Thoracic aorta (tissue), 2 donors: ENCODE results near the gene NBL1. TPM values are rescaled to one million over a fixed set of nuclear protein-coding genes. Genes with fewer than 3 reads are reported as not detected.
"Not testable (repeated sequence)": the region's sequence is repeated elsewhere in the genome, so short reads cannot be mapped to it uniquely, and the experiment has no call there.

Experiments used
- ATAC-seq: fragments of 150-250 bp; one replicate; pipeline ENCODE4 v1.8.0; 2017; ENCODE audit warnings: low read depth; ENCODE audit not compliant: insufficient number of reproducible peaks, low FRiP score
- DNase-seq: peaks from one replicate; pipeline ENCODE4 v3.0.0-alpha.2; 2020; ENCODE audit warnings: low spot score
- H3K27ac ChIP-seq, 2 donors: fragments of 200-600 bp; sonication (generic); 1 replicate in 1 of 2; 2 replicates in 1 of 2; pipeline ENCODE4 v1.5.1; 2016; ENCODE audit warnings: mild to moderate bottlenecking in 2 of 2, moderate library complexity in 2 of 2
- H3K27me3 ChIP-seq: fragments of 200-600 bp; sonication (generic); replicated peaks from 2 replicates; pipeline ENCODE4 v1.6.0; 2016; ENCODE audit warnings: mild to moderate bottlenecking; ENCODE audit not compliant: insufficient read depth
- H3K36me3 ChIP-seq: fragments of 200-600 bp; sonication (generic); one replicate; pipeline ENCODE4 v1.5.1; 2016
- H3K4me1 ChIP-seq, 2 donors: fragments of 200-600 bp; sonication (generic); 1 replicate in 1 of 2; 2 replicates in 1 of 2; pipeline versions ENCODE4 v1.5.1 to v1.6.0; 2016; ENCODE audit warnings: low read depth in 2 of 2, mild to moderate bottlenecking in 1 of 2; ENCODE audit not compliant: control insufficient read depth in 1 of 2
- H3K4me3 ChIP-seq: fragments of 200-600 bp; sonication (generic); 2 replicates; pipeline ENCODE4 v1.5.1; 2016; ENCODE audit warnings: mild to moderate bottlenecking
- H3K9me3 ChIP-seq: fragments of 200-600 bp; sonication (generic); 2 replicates; pipeline ENCODE4 v1.5.1; 2016
- CTCF ChIP-seq: fragments of 200-600 bp; sonication (generic); IDR thresholded peaks from one replicate; pipeline ENCODE4 v1.5.1; 2019; ENCODE audit warnings: antibody characterized with exemption
- total RNA-seq, 2 donors: library from RNA; depleted of rRNA; stranded (reverse); fragments of >200 nt; gene quantifications; one replicate each; pipeline versions ENCODE4 v1.1.0 to v1.2.3, GENCODE V29; 2016

The NBL1 gene
- total RNA-seq, 2 donors from 2014 or later, result 77.0 to 82.0 TPM

- no peaks in the 10 kb centered on the region for H3K9me3 ChIP-seq
- peaks cover 21 to 38% of the 10 kb centered on the region in 2 donors for H3K4me1 ChIP-seq
- H3K27ac ChIP-seq, result no peak overlapping the region
- H3K4me3 ChIP-seq, result no peak overlapping the region
- ATAC-seq (no peak), DNase-seq (no peak)
- TF ChIP-seq CTCF, result no peak
- peaks cover 30% of the 10 kb centered on the region for H3K36me3 ChIP-seq
- H3K27me3 ChIP-seq, result no peaks in the 10 kb centered on the region
These were observed 21.9 kb upstream of the NBL1 start for GRCh38 chr1:19622204-19622603.

GRCh38 chr1:19623523-19623922 lies 20.6 kb upstream of the NBL1 start:
- H3K4me3 ChIP-seq, result no peak overlapping the region
- peaks cover 36% of the 10 kb centered on the region for H3K36me3 ChIP-seq
- no peaks in the 10 kb centered on the region for H3K27me3 ChIP-seq
- no peaks in the 10 kb centered on the region for H3K9me3 ChIP-seq
- H3K4me1 ChIP-seq, result peaks cover 21 to 43% of the 10 kb centered on the region in 2 donors
- TF ChIP-seq CTCF, result no peak
- ATAC-seq, result no peak
- DNase-seq, result no peak
- no peak overlapping the region for H3K27ac ChIP-seq

GRCh38 chr1:19625291-19625937 lies 18.7 kb upstream of the NBL1 start:
- H3K4me3 ChIP-seq, result no peak overlapping the region
- H3K27ac ChIP-seq, result no peak overlapping the region
- DNase-seq, result no peak
- no peak for ATAC-seq
- TF ChIP-seq CTCF, result no peak
- no peaks in the 10 kb centered on the region for H3K27me3 ChIP-seq
- H3K9me3 ChIP-seq, result no peaks in the 10 kb centered on the region
- peaks cover 36% of the 10 kb centered on the region for H3K36me3 ChIP-seq
- H3K4me1 ChIP-seq, result peaks cover 16 to 45% of the 10 kb centered on the region in 2 donors

GRCh38 chr1:19628879-19629278 lies 15.2 kb upstream of the NBL1 start:
- Histone ChIP-seq H3K27me3 (no peaks in the 10 kb centered on the region), H3K4me3 (no peak overlapping the region), H3K36me3 (peaks cover 29% of the 10 kb centered on the region), H3K27ac (peak overlapping the region; percentile 20 to 50), H3K4me1 (peaks cover 4 to 24% of the 10 kb centered on the region in 2 donors), H3K9me3 (no peaks in the 10 kb centered on the region)
- no peak for TF ChIP-seq CTCF
- ATAC-seq, result no peak
- no peak for DNase-seq

- DNase-seq (no peak), ATAC-seq (no peak)
- Histone ChIP-seq H3K36me3 (peaks cover 25% of the 10 kb centered on the region), H3K4me1 (peaks cover 4 to 24% of the 10 kb centered on the region in 2 donors), H3K9me3 (no peaks in the 10 kb centered on the region), H3K4me3 (no peak overlapping the region), H3K27ac (peak overlapping the region; percentile 20 to 50), H3K27me3 (no peaks in the 10 kb centered on the region)
- no peak for TF ChIP-seq CTCF
These were observed 14.8 kb upstream of the NBL1 start for GRCh38 chr1:19629357-19629756.

GRCh38 chr1:19630192-19630591 lies 13.9 kb upstream of the NBL1 start:
- not testable (repeated sequence) for H3K27me3 ChIP-seq, H3K27ac ChIP-seq, ATAC-seq, H3K9me3 ChIP-seq, DNase-seq, H3K4me3 ChIP-seq
- H3K36me3 ChIP-seq, result peaks cover 16% of the 10 kb centered on the region
- H3K4me1 ChIP-seq, result peaks cover 4 to 24% of the 10 kb centered on the region in 2 donors
